NCI-H2081 (cell line): ENCODE results near the gene FNDC7.
A peak's percentile ranks its signal among the peaks of the same experiment; 100 is the strongest.
"Not testable (repeated sequence)": the region's sequence is repeated elsewhere in the genome, so short reads cannot be mapped to it uniquely, and the experiment has no call there.

Experiments
- DNase-seq, 2 experiments: peaks; one replicate each; lab custom pipeline; 2025; lab: John Stamatoyannopoulos, UW

The FNDC7 gene

GRCh38 chr1:108734171-108734865, 21.6 kb downstream of the FNDC7 start:
- no peak for DNase-seq

GRCh38 chr1:108742253-108742652, 29.5 kb downstream of the FNDC7 start:
- no peak for DNase-seq

GRCh38 chr1:108745980-108746381, 33.3 kb downstream of the FNDC7 start:
- DNase-seq: no peak

- peak; percentile 92 to 96 for DNase-seq
Measured at GRCh38 chr1:108746382-108747170, 33.9 kb downstream of the FNDC7 start, which contains the start of gene STXBP3. STXBP3 (plus strand) TSS chr1:108746674; CDS start chr1:108746738, 64 bp downstream.

DNA sequence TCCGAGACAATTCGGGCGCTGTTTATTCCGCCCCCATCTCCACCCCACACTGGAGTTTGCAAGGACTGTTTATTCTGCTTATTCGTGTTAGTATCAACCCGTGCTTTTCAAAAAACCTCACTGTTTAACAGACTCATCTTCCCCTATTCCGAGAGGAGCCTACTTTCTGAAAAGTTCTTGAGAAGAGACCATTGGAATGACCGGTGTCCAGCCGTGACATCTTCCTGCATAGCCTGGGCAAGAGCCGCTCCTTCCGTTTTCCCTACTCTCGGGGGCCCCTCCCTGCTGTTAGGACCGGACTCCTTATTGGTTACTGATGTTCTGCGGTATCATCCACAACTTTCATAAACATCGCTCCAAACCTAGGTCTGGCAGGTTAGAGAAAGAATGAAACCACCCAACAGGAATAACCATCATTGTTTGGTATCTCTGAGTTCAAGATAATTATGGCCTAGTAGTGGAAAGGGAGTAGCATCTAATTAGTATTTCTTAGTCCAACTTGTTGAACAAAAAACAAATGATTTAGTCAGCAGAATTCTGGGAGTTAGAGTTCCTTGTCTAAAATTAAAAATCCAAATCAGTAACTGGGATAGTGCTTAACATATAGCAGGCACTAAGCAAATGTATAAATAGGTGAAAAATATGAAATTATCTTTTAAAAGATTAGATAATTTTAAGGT, 34.6 kb downstream of the FNDC7 start:
- DNase-seq: peak; percentile 24 to 33

DNA sequence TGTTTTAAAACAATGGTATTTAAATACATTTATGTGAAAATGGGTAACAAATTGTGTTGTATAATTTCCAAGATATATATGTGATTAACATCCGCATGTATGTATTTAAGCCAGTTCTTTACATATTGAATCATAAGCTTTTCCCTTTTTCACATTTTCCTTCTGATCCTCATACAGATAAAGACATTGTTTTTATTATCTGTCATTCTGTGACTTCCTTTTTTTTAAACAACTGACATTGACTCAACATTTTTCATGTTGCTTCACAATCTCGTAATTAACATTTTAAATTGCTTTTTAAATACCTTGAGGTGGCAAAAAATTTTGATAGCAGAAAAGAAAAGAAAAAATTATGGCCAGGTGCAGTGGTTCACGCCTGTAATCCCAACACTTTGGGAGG, 35.2 kb downstream of the FNDC7 start:
- no peak for DNase-seq

DNA sequence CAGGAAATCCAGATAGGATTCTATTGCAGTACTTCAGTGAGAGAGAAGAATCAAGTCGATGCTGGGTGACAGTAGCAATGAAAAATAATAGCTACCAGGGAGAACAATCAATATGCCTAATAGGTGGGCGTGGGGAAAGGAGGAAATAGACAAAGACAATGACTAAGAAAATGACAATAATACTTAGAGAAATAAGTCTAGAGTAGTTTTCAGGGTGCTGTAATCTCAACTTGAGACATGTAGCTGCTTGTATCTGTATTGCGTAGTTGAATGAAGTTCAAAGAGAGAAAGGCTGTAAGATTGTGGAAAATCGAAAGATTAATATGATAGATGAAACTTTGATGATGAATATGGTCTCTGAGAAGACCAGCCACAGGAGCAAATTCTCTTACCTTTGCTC, 36.4 kb downstream of the FNDC7 start:
- no peak for DNase-seq

- no peak for DNase-seq
Measured at GRCh38 chr1:108750476-108751181, 37.9 kb downstream of the FNDC7 start.

- no peak for DNase-seq
Measured at GRCh38 chr1:108753363-108753762, 40.7 kb downstream of the FNDC7 start.

GRCh38 chr1:108758796-108759195, 46.1 kb downstream of the FNDC7 start:
- no peak for DNase-seq

DNA sequence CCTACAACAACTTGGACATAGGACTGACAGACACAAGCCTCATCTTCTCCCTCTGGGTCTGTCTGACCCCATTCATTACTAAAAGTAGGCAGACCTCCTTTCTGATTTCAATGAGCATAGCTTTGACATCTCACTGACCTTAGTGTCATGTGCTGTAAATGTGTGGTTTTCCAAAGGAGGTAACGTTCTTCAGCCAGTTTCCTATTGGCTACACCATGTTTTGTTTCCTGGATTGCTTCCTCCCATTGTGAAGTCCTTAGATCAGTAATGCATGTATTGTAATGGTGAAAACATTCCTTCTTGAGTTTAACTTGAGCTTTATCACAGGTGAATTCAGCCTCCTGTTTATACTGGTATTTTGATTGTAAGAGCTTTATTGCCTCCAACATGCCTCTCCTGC, 54.4 kb downstream of the FNDC7 start:
- DNase-seq: no peak

DNA sequence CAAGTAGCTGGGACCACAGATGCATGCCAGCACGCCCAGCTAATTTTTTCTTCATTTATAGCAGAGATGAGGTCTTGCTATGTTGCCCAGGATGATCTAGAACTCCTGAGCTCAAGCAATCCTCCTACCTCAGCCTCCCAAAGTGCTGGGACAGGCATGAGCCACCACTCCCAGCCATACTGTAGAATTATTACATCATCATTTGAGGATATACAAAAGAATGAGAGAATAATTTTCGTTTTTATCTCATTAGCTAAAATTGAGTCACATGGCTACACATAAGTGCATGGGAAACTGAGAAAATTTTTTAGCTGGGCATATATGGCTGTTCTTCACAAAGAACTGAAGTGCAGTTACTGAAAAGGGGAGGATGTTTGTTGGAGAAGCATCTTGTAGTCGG, 55.0 kb downstream of the FNDC7 start:
- no peak for DNase-seq

DNA sequence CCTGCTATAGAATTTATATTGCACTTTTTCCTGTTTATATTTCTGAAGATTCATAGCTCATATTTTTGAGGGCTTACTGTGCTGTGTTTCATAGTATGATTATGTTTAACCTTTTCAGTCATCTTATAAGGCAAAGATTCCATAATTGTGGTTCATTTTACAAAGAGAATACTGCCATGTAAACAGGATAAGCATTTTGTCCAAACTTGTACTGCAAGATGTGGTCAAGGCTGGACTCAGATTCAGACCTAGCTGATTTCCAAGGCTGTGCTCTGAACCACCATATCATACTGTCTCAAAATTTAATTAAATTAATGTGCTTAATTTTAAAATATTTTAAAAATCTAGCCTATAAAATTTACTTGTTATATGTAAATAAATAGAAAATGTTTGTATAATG, 65.1 kb downstream of the FNDC7 start:
- DNase-seq: no peak

GRCh38 chr1:108779455-108779854, 66.7 kb downstream of the FNDC7 start:
- no peak for DNase-seq

- DNase-seq: peak in 1 of 2 experiments; percentile 5
Measured at GRCh38 chr1:108780937-108781574, 68.3 kb downstream of the FNDC7 start.

DNA sequence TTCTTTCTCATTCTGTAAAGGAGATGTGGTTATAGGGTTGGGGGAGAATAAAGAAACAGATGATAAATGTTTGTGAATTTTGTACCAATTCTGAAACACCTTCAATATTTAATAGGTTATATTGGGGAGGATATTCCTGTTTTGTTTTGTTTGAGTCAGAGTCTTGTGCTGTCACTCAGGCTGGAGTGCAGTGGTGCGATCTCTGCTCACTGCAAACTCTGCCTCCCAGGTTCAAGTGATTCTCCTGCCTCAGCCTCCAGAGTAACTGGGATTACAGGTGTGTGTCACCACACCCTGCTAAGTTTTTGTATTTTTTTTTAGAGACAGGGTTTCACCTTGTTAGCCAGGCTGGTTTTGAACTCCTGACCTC, 68.9 kb downstream of the FNDC7 start:
- DNase-seq: not testable (repeated sequence)

GRCh38 chr1:108785264-108785663, 72.6 kb downstream of the FNDC7 start:
- no peak for DNase-seq

GRCh38 chr1:108785880-108786279, 73.2 kb downstream of the FNDC7 start:
- DNase-seq: no peak

GRCh38 chr1:108791790-108792189, 79.1 kb downstream of the FNDC7 start:
- DNase-seq: no peak
